GM12878 (cell line): ENCODE measurements around the gene PTGES2. TPM values are rescaled to one million over a fixed set of nuclear protein-coding genes. Genes with fewer than 3 reads are reported as not detected.

Experiments used
- ASH2L ChIP-seq: fragments of 300-600, 200-600 bp; sonication (generic); IDR thresholded peaks from 2 replicates; pipeline ENCODE4 v1.6.1; 2017; ENCODE audit warnings: low read depth, mild to moderate bottlenecking, borderline replicate concordance
- ETV6 ChIP-seq, 2 experiments: fragments of 450-650 bp in 1 of 2; IDR thresholded peaks in 1 of 2; conservative IDR thresholded peaks in 1 of 2; 2 replicates each; pipeline ENCODE4 v1.6.1; 2014; ENCODE audit warnings: antibody characterized with exemption in 1 of 2, borderline replicate concordance in 1 of 2, low read depth in 1 of 2, mild to moderate bottlenecking in 1 of 2, moderate library complexity in 1 of 2
- FOXM1 ChIP-seq: IDR thresholded peaks from 2 replicates; pipeline ENCODE4 v1.6.1; 2012; ENCODE audit warnings: low read depth, mild to moderate bottlenecking, inconsistent platforms, low read length, moderate library complexity
- HDGF ChIP-seq: fragments of 450-650 bp; IDR thresholded peaks from 2 replicates; pipeline ENCODE4 v1.6.1; 2016; ENCODE audit warnings: antibody characterized with exemption
- JUNB ChIP-seq: IDR thresholded peaks from 2 replicates; pipeline ENCODE4 v1.6.1; 2016; ENCODE audit warnings: antibody characterized with exemption, mild to moderate bottlenecking
- MYB ChIP-seq: fragments of 150-350 bp; IDR thresholded peaks from 2 replicates; pipeline ENCODE4 v1.6.1; 2014; ENCODE audit warnings: mild to moderate bottlenecking, low read depth, low read length, borderline replicate concordance
- RAD21 ChIP-seq: IDR thresholded peaks from 2 replicates; pipeline ENCODE4 v1.6.1; 2011; ENCODE audit warnings: mild to moderate bottlenecking, low read depth, low read length, moderate library complexity; ENCODE audit not compliant: insufficient read depth
- RB1 ChIP-seq: fragments of 450-650 bp; formaldehyde crosslinking; IDR thresholded peaks from 2 replicates; pipeline ENCODE4 v1.6.1; 2017; ENCODE audit warnings: mild to moderate bottlenecking, borderline replicate concordance
- RUNX3 ChIP-seq: IDR thresholded peaks from 2 replicates; pipeline ENCODE4 v1.6.1; 2012; ENCODE audit warnings: low read length, inconsistent platforms
- SMC3 ChIP-seq: IDR thresholded peaks from 2 replicates; pipeline ENCODE4 v1.6.1; 2011; ENCODE audit warnings: low read length, improper control_type of control experiment, borderline replicate concordance
- polyA plus RNA-seq, 11 experiments: library from polyadenylated mRNA; depleted of rRNA in 4 of 11; unstranded in 6 of 11; stranded (reverse) in 5 of 11; fragments of >200 nt; fragmentation: Nextera tagmentation in 4 of 11; fragmentation: Illumina TruSeq in 1 of 11; extraction: Ambion mirVana in 4 of 11; extraction: Trizol in 1 of 11; gene quantifications; 1 replicate in 1 of 11; 2 replicates in 10 of 11; pipeline versions ENCODE4 v1.2.1 to v1.2.3, GENCODE V29; 2011 to 2016; ENCODE audit warnings: inconsistent platforms in 2 of 11, missing spikeins in 2 of 11, low read depth in 1 of 11
- total RNA-seq, 4 experiments: library from RNA; depleted of rRNA in 3 of 4; stranded (reverse); fragments of >200 nt in 3 of 4; fragmentation: Illumina TruSeq in 1 of 4; extraction: Trizol in 1 of 4; gene quantifications; 2 replicates each; pipeline versions ENCODE4 v1.2.1 to v1.2.3, GENCODE V29; 2013 to 2021
- TF ChIP-seq, protein P1 (sequence below): fragments of 450-650 bp; IDR thresholded peaks from 2 replicates; pipeline ENCODE4 v1.6.1; 2017; ENCODE audit warnings: borderline replicate concordance
- TF ChIP-seq, protein P2 (sequence below): IDR thresholded peaks from 2 replicates; pipeline ENCODE4 v1.6.1; 2011; ENCODE audit warnings: low read depth, mild to moderate bottlenecking, low read length, moderate library complexity, borderline replicate concordance; ENCODE audit errors: extremely low read depth

Gene PTGES2
- total and polyA plus RNA-seq, 10 of the 15 experiments (the other 5 are each of a cell fraction or from before 2014, with no cell fraction given): 2.1 to 141 (median 99.1) TPM

DNA sequence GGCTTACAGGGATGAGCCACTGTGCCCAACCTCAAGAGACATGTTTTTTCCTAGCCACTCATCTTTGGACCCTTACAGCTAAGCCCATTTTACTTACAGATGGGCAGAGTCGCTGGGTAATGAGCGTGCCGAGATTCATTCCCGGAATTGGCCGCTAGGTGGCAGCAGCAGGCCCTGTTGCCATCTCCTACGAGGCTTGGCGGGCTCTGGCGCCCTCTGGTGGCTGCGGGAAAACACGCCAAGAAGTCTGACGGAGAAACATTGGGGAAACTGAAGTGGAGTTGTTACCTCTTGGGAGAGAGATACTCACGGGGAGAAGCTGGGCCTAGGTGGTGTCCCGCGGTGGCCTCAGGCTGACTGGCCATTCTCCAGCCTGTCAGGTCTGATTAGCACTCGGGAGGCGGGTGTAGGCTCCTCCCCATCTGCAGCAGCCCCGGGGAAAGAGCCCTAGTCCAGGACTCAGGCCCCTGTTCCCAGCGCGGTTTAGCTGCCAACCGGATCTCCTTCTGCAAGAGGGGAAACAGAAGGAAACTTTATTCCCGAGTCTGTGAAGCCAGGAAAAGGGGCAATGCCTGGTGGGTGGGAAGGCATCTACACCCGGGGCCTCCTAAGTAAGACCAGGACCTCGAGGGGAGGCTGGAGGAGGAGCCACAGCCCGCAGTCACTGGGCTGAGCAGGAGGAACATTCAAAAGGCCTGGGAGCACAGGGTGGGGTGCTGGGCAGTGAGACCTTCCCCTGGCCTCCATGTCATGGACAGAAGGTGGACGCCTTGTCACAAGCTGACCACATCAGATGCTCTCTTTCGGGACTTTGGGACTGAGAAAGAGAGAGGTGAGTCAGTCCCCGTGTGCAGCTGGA lies 9.7 kb downstream of the PTGES2 start (continued):
- TF ChIP-seq, protein P1, sequence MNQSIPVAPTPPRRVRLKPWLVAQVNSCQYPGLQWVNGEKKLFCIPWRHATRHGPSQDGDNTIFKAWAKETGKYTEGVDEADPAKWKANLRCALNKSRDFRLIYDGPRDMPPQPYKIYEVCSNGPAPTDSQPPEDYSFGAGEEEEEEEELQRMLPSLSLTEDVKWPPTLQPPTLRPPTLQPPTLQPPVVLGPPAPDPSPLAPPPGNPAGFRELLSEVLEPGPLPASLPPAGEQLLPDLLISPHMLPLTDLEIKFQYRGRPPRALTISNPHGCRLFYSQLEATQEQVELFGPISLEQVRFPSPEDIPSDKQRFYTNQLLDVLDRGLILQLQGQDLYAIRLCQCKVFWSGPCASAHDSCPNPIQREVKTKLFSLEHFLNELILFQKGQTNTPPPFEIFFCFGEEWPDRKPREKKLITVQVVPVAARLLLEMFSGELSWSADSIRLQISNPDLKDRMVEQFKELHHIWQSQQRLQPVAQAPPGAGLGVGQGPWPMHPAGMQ: no peak
- TF ChIP-seq MYB (no peak), RUNX3 (peak; percentile 73), ETV6 (conservative IDR thresholded peaks at IDR 0.05 in 1 of 2, IDR thresholded peaks at IDR 0.05 in 1 of 2; ENCODE audit: borderline replicate concordance in 1 of 2, low read depth in 1 of 2) (no peak), SMC3 (peak; percentile 99), FOXM1 (peak; percentile 75), ASH2L (no peak), JUNB (no peak), RAD21 (peak; percentile 99), RB1 (peak; percentile 95; the same call in 1 of the 2 replicates), HDGF (peak; percentile 27; the same call in 1 of the 2 replicates)
- TF ChIP-seq, protein P2, sequence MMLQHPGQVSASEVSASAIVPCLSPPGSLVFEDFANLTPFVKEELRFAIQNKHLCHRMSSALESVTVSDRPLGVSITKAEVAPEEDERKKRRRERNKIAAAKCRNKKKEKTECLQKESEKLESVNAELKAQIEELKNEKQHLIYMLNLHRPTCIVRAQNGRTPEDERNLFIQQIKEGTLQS: peak; percentile 62; the same call in 1 of the 2 replicates
